Inflammatory macrophage treated with lipopolysaccharide for 4 hours (primary cell): ENCODE results near the gene GPD2.
"Not testable (repeated sequence)": the region's sequence is repeated elsewhere in the genome, so short reads cannot be mapped to it uniquely, and the experiment has no call there.

Source experiments
- DNase-seq: peaks from one replicate; pipeline ENCODE4 v3.0.0-alpha.2; 2020

The GPD2 gene

DNA sequence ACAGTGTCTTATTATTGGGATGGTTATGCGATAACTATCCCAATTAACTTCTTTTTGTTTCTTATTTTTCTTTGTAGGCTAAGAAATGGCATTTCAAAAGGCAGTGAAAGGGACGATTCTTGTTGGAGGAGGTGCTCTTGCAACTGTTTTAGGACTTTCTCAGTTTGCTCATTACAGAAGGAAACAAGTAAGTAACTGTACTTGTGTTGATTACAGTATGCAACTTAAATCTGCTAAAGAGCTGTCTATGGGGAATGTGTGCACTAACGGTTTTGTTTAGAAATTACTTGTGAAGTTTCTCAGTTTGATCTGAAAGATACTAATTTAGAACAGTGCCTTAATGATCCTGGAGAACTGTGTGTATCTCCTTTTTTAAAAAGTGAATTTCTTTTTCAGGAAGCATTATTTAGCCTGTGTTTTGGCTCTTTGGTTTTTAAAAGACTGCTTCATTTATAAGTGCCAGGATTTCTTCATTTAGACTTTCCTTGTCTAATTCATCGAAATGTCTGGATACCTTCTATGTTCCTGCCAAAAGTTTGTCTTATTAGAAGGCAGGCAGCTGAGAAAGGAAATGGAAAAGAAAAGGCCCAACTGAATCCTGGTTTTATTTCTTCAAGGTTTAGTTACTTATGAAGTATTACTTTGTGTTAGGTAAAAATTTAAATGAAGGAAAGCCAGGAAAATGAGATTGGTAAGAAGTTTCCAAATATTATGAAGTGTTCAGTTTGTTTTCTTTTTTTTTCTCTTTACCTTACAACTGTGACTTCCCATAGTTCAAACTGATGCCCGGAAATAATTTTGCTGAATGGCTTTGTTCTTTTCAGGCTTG, 40.1 kb downstream of the GPD2 start:
- DNase-seq, result no peak

DNA sequence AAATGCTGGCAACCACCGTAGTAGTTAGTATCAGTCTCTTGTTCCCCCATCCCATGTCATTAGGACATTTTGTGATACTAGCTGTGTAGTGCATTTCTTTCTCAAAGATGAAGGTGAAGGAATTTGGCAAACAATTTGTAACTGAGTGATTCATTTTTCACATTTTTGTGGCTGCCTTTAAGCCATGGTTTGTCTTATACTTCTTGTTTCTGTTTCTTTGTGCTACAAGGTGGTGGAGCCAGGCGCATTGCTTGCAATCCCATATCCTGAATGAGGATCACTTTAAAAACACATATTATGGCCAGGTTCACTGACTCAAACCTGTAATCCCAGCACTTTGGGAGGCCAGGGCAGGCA, 40.6 kb downstream of the GPD2 start:
- DNase-seq, result peak; percentile 21

GRCh38 chr2:156480376-156480775, 44.2 kb downstream of the GPD2 start:
- DNase-seq, result no peak

DNA sequence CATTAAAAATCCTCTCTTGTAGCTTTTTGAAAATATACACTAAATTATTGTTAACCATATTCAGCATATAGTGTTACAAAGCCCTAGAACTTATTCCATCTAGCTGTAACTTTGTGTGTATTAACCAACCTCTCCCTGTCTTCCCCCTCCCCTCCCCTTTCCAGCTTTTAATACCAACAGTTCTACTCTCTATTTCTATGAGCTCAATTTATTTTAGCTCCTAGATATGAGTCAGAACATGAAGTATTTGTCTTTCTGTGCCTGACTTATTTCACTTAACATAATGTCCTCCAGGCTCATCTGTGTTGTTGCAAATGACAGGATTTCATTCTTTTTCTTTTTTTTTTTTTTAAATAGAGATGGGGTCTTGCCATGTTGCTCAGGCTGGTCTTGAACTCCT, 45.1 kb downstream of the GPD2 start:
- no peak for DNase-seq

DNA sequence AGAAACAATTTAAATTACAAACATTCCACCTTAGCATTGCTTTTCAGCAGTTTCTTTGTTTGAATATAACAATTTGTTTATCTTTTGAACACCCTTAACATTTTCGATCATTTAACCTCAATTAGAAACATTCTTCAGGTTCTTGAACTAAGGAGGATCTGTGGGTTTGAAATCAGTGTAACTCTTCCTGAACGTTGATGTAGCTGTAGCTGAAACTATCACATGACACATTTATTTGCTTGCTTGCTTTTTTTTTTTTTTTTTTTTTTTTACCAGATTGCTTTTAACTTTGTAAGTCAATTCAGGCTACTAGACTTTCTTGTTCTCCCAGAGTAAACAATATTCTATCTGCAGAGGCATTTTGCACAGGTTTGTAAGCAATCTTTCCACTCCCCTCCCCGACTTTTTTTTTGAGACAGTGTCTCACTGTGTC, 47.6 kb downstream of the GPD2 start:
- no peak for DNase-seq

GRCh38 chr2:156486147-156486546, 50.0 kb downstream of the GPD2 start:
- no peak for DNase-seq

DNA sequence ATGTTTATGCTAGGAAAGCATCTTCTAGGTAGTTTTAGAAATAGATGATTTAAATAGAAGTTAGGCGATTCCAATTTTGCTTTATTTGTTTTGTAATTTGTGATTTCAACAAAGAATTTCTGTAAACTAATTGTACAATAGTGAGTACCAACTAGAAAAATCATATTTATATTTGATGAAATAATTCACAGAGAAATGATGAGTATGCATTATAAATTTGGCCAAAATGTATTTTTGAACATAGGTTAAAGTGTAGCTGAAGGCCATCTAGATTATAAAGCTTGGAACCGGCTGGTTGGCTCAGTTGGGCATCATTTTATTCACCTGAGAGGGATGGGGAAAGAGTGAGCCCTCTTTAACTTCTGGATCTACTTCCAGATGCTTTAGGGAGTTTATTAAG, 50.4 kb downstream of the GPD2 start:
- DNase-seq, result no peak

- DNase-seq, result no peak
Measured at GRCh38 chr2:156489195-156489594, 53.0 kb downstream of the GPD2 start.

DNA sequence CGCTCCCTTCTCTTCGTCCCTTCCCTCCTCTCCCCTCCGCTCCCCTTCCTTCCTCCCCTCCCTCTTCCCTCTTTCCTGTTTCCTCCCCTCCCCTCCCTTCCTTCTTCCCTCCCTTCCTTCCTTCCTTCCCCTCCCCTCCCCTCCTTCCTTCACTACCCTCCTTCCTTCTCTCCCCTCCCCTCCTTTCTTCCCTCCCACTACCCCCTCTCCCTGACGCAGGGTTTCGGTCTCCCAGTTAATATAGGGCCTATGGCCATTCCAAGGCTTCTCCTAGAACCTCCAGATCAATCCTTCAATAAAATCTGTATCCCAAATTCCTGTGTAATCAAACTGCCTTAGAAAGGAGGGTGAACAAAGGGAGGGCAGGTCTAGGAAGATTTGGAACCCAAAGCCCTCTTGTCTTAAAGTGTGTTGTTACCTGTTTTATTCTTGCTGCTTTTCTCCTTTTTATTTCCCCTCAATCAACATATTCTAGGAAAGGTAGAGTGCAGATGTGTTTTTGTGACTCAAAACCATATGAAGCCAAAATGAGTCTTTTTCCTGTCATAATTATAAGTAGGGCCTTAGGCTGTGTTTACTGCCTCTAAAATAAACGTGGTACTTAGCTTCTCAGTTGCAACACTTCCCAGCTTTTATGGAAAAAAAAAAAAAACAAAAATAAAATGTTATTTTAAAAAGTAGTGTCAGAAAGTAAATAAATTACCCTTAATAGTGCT, 53.7 kb downstream of the GPD2 start:
- DNase-seq, result no peak

DNA sequence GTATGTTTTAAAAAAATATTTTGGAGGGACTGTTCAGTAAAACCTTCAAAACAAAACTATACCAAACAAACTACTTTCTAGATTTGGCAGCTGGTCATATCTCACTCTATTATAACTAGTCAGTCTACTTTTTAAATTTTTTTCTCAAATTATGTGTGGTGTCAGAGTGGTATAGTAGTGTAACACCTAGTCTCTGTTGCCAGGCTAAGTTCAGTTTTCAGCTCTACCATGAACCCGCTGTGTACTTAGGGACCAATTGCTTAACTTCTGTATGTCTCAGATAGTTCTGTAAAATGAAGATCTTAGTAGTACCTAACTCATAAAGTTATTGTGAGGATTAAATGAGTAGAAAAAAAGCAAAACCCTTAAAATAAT, 54.3 kb downstream of the GPD2 start:
- peak; percentile 14 for DNase-seq

DNA sequence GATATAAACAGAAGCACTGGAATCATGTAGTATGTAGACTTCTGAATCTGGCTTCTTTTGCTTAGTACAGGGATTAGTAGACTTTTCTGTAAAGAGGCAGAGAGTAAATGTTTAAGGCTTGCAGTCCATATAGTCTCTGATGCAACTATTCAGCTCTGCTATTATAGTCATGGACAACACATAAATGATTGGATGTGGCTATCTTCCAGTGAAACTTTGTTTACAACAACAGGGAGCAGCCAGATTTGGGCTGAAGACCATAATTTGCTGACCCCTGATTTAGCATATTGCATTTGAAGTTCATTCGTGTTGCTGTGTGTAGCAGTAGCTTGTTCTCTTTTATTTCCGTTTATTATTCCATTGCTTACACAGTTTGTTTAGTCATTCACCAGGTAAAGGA, 55.0 kb downstream of the GPD2 start:
- DNase-seq, result no peak

DNA sequence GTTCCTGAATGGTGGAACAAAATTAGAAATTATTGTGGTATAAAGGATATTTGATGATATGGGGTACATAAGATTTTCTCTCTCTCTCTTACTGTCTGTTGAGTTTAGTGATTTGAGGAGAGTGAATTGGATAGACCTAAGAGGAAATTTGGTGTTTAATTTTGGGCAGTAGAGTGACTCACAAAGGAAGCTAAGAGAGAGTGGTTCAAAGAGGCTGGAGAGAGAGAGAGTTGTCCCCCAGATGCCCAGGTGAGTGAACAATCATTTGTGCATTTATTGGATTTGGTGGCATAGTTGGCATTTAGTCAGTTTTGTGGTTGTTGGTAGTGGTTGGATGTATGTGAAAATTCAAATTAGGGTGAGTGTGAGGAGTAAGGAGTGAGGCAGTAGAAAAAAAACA, 56.8 kb downstream of the GPD2 start:
- DNase-seq, result no peak

- DNase-seq, result not testable (repeated sequence)
Measured at GRCh38 chr2:156495998-156496397, 59.8 kb downstream of the GPD2 start.

- peak; percentile 44 for DNase-seq
Measured at GRCh38 chr2:156505696-156506095, 69.5 kb downstream of the GPD2 start.

- peak; percentile 52 for DNase-seq
Measured at GRCh38 chr2:156511122-156511521, 74.9 kb downstream of the GPD2 start.

DNA sequence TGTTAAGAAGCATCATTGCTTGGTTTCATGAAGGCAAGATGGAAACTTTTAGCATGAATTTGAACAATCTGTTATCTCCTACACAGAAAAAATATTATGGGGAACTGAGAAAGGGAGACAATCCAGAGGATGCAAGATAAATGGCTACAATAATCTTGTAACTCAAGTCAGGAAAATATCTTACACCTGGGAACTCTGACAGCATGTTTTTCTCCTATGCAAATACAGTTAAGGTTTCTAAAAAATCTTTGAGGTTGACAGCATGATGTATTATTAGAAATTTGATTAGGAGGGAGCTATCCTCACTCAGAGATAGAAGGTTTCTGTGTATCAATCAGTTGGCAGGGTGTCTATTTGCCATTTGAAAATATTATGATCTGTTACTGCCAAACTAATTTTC, 75.6 kb downstream of the GPD2 start:
- no peak for DNase-seq

- DNase-seq, result no peak
Measured at GRCh38 chr2:156512451-156512850, 76.3 kb downstream of the GPD2 start.

DNA sequence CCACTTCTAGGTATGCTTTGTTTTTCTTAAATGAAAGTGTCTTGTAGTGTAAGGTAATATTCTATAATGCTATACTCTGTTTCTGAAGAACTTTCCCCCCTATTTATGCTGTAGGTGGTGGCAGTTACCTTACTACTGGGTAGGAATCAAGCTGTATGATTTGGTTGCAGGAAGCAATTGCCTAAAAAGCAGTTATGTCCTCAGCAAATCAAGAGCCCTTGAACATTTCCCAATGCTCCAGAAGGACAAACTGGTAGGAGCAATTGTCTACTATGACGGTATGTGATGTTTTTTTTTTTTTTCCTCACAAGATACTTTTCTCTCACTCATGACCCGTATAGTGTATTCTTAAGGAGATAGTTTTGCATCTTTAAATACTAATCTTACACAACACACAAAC, 77.0 kb downstream of the GPD2 start:
- no peak for DNase-seq

DNA sequence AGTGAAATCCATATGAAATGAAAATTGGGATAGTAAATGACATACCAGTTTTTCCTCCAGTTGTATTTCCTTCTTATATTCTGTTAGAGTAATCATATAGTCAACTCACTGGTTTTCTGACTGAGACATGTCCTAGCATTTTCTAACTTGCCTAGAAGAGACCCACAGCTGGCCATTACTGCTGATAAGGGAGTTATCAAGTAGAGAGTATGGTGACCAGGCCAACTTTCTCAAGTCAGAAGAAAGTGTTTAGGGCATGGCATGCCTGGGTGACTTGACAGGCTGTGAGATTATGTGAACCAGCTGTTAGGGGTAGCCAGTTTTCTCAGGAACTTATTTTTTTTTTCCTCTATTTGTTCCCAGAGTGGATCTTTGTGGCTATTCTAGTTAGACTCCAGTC, 81.2 kb downstream of the GPD2 start:
- DNase-seq, result no peak

- no peak for DNase-seq
Measured at GRCh38 chr2:156518138-156518537, 82.0 kb downstream of the GPD2 start.

GRCh38 chr2:156522864-156523440, 86.8 kb downstream of the GPD2 start:
- no peak for DNase-seq

DNA sequence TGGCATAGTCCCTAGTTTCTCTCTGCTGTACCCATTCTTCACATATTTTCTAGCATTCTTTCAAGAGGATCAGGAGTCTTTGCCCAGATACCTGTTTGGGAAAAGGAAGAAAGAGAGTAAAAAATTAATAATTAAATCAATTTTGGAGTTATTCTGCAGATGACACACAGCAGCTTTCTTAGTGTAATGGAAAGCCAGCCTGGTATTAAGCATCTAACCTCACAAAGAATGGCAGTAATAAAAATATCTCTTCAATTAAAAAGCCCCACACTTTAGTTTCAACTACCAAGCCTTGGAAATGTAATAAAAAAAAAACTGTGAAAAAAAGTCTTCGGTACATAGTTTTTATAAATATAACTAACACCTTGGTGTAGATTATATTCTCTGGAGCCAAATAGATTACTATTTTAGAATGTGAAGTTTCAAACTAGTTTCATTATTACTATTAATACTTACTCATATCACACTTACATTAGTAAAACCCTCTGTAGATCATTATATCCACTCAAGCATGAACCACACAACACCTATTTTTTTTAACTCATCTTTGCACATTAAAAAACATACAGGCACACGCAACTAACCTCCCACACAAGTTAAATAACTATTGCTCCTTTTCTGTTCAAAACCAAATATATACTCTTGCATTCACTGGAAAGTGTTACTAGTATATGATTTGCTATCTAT, 90.9 kb downstream of the GPD2 start:
- DNase-seq, result no peak

DNA sequence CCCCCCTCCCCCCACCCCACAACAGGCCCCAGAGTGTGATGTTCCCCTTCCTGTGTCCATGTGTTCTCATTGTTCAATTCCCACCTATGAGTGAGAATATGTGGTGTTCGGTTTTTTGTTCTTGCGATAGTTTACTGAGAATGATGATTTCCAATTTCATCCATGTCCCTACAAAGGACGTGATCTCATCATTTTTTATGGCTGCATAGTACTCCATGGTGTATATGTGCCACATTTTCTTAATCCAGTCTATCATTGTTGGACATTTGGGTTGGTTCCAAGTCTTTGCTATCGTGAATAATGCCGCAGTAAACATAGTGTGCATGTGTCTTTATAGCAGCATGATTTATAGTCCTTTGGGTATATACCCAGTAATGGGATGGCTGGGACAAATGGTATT, 92.4 kb downstream of the GPD2 start:
- DNase-seq, result not testable (repeated sequence)

DNA sequence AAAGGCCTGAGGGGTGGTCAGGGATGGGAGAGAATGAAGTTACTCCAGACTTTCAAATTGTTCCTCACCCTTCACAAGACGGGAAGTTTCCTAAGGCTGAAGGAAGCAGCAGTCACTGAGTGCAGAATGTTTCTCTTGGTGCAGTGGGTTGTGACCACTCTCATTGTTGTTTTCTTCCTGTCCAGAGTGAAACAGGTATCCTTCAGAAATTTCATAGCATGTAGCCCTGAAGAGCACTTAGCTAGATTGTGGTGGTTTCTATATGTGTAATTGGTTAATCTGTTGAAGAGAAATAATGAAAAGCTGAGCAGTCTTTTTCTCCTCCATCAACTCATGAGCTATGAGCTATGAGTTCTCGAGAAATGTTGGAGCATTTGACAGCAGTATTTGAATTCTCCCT, 96.8 kb downstream of the GPD2 start:
- DNase-seq, result no peak
